ENCODE results near the gene C22orf15. TPM values are rescaled to one million over a fixed set of nuclear protein-coding genes. Genes with fewer than 3 reads are reported as not detected.

The C22orf15 gene
- total and polyA plus RNA-seq, 2 donors (not counting 3 experiments of a cell fraction or from before 2014, with no cell fraction given) = 0.86 TPM; not detected in 1

GRCh38 chr22:23742505-23743264 is 20.1 kb upstream of the C22orf15 start:
- dilution Hi-C loops (cut with MboI; ENCODE audit: extremely low pct_ligation_motif_present, low sequenced_read_pairs) = no loop called here
- Histone ChIP-seq H2AFZ (ENCODE audit: low read depth, low read length) (no peak overlapping the region), H4K20me1 (replicated peaks; ENCODE audit: control insufficient read depth, extremely low read depth, insufficient read depth, low read length) (no peaks in the 10 kb centered on the region), H3K4me3 (replicated peaks in 1 of 3; ENCODE audit: insufficient read depth in 1 of 3, low read depth in 1 of 3, low read length in 3 of 3) (no peak overlapping the region), H3K4me1 (ENCODE audit: control insufficient read depth, extremely low read depth, insufficient read depth, low read length) (no peaks in the 10 kb centered on the region), H3K9me3 (replicated peaks; ENCODE audit: control insufficient read depth, insufficient read depth, low read length) (no peaks in the 10 kb centered on the region), H3K9me1 (replicated peaks; ENCODE audit: control insufficient read depth, extremely low read depth, insufficient read depth, low read length) (no peaks in the 10 kb centered on the region), H3K9ac (replicated peaks; ENCODE audit: extremely low read depth, insufficient read depth, low read length) (no peak overlapping the region), H3K27ac (ENCODE audit: insufficient read depth, low read depth, low read length) (no peak overlapping the region), H3K4me2 (ENCODE audit: insufficient read depth, low read length) (no peak overlapping the region), H3K79me2 (ENCODE audit: control insufficient read depth, insufficient read depth, low read length) (no peaks in the 10 kb centered on the region), H3K36me3 (ENCODE audit: control insufficient read depth in 2 of 2, extremely low read depth in 1 of 2, insufficient read depth in 2 of 2, low read length in 2 of 2) (peaks cover 5 to 23% of the 10 kb centered on the region in 2 experiments), H3K27me3 (ENCODE audit: control insufficient read depth in 2 of 2, insufficient read depth in 2 of 2, low read length in 2 of 2) (no peaks in the 10 kb centered on the region)
- FAIRE-seq (no peak), DNase-seq (ENCODE audit: low read depth, low spot score) (no peak)
- intact Hi-C loops (cut with micrococcal nuclease) = no loop called here
- TF ChIP-seq POLR2A (IDR thresholded peaks at IDR 0.05; ENCODE audit: low read depth, low read length) (no peak), FOS (IDR thresholded peaks at IDR 0.05; ENCODE audit: borderline replicate concordance, insufficient read depth, low read length) (no peak), MYC (IDR thresholded peaks at IDR 0.05; ENCODE audit: low read depth, low read length) (no peak), CTCF (IDR thresholded peaks at IDR 0.05; ENCODE audit: extremely low read depth in 1 of 2, insufficient read depth in 1 of 2, low read depth in 1 of 2, low read length in 2 of 2) (no peak), POLR2AphosphoS5 (IDR thresholded peaks at IDR 0.05; ENCODE audit: insufficient read depth, low read depth, low read length) (no peak), JUN (IDR thresholded peaks at IDR 0.05; ENCODE audit: borderline replicate concordance, insufficient read depth, insufficient read length, low read depth) (no peak), GATA2 (IDR thresholded peaks at IDR 0.05; ENCODE audit: insufficient read depth, insufficient read length, low read depth, low read length) (no peak), EZH2 (IDR thresholded peaks at IDR 0.05; ENCODE audit: borderline replicate concordance, low read depth, low read length, severe bottlenecking) (no peak)
- TF ChIP-seq, protein P1, sequence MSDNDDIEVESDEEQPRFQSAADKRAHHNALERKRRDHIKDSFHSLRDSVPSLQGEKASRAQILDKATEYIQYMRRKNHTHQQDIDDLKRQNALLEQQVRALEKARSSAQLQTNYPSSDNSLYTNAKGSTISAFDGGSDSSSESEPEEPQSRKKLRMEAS (IDR thresholded peaks at IDR 0.05; ENCODE audit: insufficient read depth, insufficient read length) = no peak
- no TSS peak for BruUV-seq (replicated peaks)
- ChIA-PET CTCF (no interaction called here), POLR2A (no interaction called here)
